Subcutaneous abdominal adipose tissue (tissue), 5 donors: ENCODE measurements around the gene OPTC.

Experiments
- H3K27ac ChIP-seq: one replicate; pipeline ENCODE4 v1.7.0; 2013; ENCODE audit warnings: low read depth, mild to moderate bottlenecking, inconsistent platforms, low read length, moderate library complexity
- H3K27me3 ChIP-seq, 5 donors: one replicate each; pipeline ENCODE4 v1.7.0; 2013; ENCODE audit warnings: low read length in 5 of 5, inconsistent platforms in 1 of 5; ENCODE audit not compliant: control insufficient read depth in 5 of 5, insufficient read depth in 4 of 5
- H3K36me3 ChIP-seq, 5 donors: one replicate each; pipeline ENCODE4 v1.7.0; 2013; ENCODE audit warnings: low read length in 5 of 5; ENCODE audit not compliant: control insufficient read depth in 5 of 5, insufficient read depth in 5 of 5
- H3K4me1 ChIP-seq, 5 donors: one replicate each; pipeline ENCODE4 v1.7.0; 2013; ENCODE audit warnings: low read length in 5 of 5, mild to moderate bottlenecking in 3 of 5, moderate library complexity in 1 of 5; ENCODE audit not compliant: control insufficient read depth in 5 of 5, insufficient read depth in 5 of 5
- H3K4me3 ChIP-seq, 5 donors: one replicate each; pipeline ENCODE4 v1.7.0; 2013; ENCODE audit warnings: low read length in 5 of 5, low read depth in 1 of 5
- H3K9ac ChIP-seq, 5 donors: one replicate each; pipeline ENCODE4 v1.7.0; 2013; ENCODE audit warnings: low read length in 5 of 5, mild to moderate bottlenecking in 4 of 5, moderate library complexity in 3 of 5
- H3K9me3 ChIP-seq, 5 donors: one replicate each; pipeline ENCODE4 v1.7.0; 2013; ENCODE audit warnings: low read length in 5 of 5; ENCODE audit not compliant: control insufficient read depth in 5 of 5
- donor health status: healthy.
- donor health status: healthy.
- donor health status: healthy.
- donor health status: healthy.
- donor health status: healthy.

Gene OPTC

DNA sequence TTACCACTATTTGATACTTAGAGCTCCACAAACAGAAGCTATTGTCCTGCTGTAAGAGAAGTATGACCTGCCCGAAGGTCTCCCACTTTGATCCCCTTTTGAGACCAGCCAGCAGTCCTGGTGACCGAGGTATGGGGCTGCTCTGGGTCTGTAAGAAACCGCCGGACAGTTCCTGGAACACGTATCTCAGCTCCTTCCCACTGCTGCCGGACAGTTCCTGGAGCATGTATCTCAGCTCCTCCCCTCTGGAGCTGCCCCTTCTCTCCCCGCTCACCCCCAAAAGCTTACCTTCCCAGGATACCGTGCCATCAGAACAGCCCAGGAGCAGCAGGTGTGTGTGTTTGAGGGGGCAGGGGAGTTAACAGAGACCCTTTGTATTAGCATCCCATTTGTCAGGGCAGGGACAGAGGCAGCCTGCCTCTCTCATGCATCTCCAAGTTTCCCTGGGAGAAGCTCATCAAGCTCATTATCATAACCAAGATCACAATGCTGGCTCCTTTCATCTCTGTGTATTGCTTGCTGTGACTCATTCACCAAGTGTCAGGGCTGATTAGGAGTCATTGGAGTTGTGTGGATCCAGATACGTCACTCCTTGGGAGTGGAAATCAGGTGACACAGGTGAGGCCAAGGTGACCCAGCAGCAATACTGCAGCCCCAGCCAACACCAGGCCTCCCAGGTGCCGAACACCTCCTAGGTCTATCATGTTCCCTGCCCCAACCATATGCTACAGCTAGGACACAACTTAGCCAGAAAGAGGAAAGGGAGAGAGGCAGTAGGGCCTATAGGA, 25.3 kb downstream of the OPTC start:
- Histone ChIP-seq H3K36me3 (no peaks in the 10 kb centered on the region), H3K27ac (no peak overlapping the region), H3K4me3 (no peak overlapping the region), H3K27me3 (no peaks in the 10 kb centered on the region), H3K9ac (no peak overlapping the region), H3K9me3 (no peaks in the 10 kb centered on the region), H3K4me1 (peaks cover 6 to 36% (median 31%) of the 10 kb centered on the region in 5 donors)

DNA sequence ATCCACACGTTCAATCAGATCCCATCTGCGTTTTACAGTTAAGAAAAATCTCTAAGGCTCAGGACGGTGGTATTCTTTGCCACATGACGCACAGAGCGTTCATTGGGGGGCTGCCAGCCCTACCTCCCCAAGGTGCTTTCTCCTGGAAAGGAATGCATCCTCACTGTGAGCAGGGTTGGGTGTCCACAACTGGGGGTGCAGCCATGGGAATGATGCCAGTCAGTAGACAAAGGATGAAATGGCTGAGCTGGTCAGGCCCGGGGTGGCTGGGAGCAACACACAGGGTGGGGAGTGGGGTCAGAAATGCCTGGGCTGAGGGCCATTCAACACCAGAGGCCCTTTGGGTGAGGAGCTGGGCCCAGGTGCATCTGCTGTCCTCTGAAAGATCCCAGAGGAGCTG, 25.9 kb downstream of the OPTC start:
- H3K9ac ChIP-seq: no peak overlapping the region
- peaks cover 6 to 40% (median 37%) of the 10 kb centered on the region in 5 donors for H3K4me1 ChIP-seq
- H3K27ac ChIP-seq: no peak overlapping the region
- no peaks in the 10 kb centered on the region for H3K27me3 ChIP-seq
- H3K9me3 ChIP-seq: no peaks in the 10 kb centered on the region
- no peaks in the 10 kb centered on the region for H3K36me3 ChIP-seq
- no peak overlapping the region for H3K4me3 ChIP-seq

DNA sequence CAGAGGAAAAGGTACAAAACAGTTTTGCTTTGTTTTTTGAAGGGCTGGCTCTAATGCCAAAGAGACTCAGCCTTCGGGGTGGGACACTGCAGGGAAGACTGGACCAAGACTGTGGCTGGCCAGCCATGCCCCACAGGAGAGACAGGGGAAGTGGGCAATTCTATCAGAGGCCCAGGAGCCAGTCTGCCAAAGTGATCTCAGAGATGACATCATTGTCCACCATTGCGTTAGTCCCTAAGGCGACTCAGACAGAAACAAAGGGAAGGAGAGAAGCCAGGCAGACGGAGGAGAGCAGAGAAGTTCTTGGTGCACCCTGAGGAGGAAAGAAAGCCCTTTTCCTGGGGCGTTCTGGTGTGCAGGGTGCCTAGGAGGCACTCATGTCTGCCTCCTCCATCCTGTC, 26.4 kb downstream of the OPTC start:
- Histone ChIP-seq H3K27me3 (no peaks in the 10 kb centered on the region), H3K4me1 (peaks cover 8 to 44% (median 42%) of the 10 kb centered on the region in 5 donors), H3K27ac (no peak overlapping the region), H3K9me3 (no peaks in the 10 kb centered on the region), H3K4me3 (no peak overlapping the region), H3K9ac (no peak overlapping the region), H3K36me3 (no peaks in the 10 kb centered on the region)

DNA sequence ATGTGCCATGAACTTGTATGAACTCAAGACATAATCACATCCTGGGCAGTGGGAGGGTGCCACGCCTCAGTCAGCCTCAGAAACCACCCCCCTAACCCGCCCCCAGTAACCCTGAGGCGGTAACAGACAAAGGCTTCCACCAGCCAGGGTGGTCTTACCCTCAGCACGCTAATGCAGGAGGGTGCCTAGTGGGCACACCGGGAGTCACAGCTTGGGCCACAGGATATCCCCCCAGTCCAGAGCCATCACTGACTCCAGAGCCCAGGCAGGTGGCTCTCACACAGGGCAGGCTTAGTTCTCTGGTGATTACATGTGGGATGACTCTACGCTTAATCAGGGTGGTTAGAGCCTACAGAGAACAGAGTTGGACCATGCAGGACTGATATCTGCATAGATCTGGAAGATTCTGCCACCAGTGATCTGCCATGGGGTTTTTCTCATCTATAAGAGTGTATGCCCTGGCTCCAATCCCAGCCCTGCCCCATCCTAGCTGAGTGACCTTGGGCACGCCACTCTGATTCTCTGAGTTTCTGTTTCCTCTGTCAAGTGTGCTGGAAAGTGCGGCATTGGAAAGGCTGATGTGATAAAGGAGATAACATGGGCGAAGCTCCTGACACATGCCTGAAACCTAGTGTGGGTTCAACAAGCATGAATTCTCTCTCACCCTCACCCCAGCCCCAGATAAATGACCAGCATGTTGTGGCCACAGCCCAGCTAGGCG, 27.3 kb downstream of the OPTC start:
- H3K27me3 ChIP-seq: no peaks in the 10 kb centered on the region
- H3K36me3 ChIP-seq: no peaks in the 10 kb centered on the region
- no peak overlapping the region for H3K9ac ChIP-seq
- H3K4me3 ChIP-seq: no peak overlapping the region
- H3K9me3 ChIP-seq: no peaks in the 10 kb centered on the region
- no peak overlapping the region for H3K27ac ChIP-seq
- H3K4me1 ChIP-seq: peaks cover 8 to 52% (median 48%) of the 10 kb centered on the region in 5 donors

DNA sequence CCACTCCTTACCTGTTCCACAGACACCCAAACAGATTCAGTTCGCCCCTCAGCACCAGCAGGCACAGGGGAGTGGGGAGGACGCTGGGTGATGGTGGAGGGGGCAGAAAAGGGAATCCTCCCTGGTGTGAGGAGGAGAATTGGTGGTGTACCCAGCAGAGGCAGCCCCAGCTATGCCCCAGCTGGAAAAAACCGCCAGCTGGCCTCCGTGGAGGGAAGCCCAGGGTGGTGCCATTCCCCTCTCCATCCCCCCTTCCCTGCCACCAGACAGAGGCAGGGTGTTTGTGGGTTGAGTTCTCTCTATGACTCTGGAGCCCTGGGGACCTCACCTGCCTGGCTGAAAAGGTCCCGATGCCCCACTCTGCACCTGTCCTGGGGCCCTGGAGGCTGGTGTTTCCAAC, 27.9 kb downstream of the OPTC start:
- no peak overlapping the region for H3K27ac ChIP-seq

DNA sequence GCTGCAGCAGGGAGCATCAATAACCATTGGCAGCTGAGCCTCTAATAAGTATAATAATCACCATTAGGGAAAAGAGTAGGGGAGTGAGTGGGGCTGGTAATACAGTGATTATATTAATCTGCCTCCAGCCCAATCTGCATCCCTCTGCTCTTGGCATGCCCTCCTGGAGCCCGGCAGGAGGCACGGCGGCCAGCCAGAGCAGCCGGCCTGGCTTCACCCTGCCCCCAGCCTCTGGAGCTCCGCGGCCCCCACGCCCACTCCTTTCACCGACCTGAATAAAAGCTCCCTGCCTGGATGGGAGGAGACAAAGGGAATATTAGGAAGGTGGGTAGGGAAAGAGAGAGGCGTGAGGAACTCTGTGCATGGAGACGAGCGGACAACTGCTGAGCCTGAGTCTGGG, 28.3 kb downstream of the OPTC start:
- Histone ChIP-seq H3K36me3 (no peaks in the 10 kb centered on the region), H3K9me3 (no peaks in the 10 kb centered on the region), H3K27me3 (no peaks in the 10 kb centered on the region), H3K4me1 (peaks cover 13 to 63% (median 58%) of the 10 kb centered on the region in 5 donors), H3K4me3 (peak overlapping the region in 1 of 5 donors; percentile 6), H3K9ac (no peak overlapping the region), H3K27ac (no peak overlapping the region)

More for the DNA sequence above, 27.9 kb downstream of the OPTC start:
- Histone ChIP-seq H3K9ac (peak overlapping the region in 1 of 5 donors; percentile 6), H3K27me3 (no peaks in the 10 kb centered on the region), H3K4me3 (peak overlapping the region in 1 of 5 donors; percentile 6), H3K4me1 (peaks cover 11 to 58% (median 54%) of the 10 kb centered on the region in 5 donors), H3K36me3 (no peaks in the 10 kb centered on the region), H3K9me3 (no peaks in the 10 kb centered on the region)

DNA sequence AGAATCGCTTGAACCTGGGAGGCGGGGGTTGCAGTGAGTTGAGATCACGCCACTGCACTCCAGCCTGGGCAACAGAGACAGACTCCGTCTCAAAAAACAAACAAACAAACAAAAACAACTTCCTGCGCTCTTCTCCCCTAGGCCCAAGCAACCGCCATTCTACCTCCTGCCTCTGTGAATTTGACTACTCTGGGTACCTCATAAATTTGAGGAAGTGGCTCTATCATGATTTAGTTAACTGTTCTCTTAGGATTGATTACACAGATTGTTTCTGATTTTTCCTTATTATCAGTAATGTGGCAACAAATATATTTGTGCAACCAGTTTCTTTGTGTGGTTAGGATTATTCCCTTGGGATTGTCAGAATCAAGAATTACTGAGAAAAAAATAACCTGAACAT, 29.7 kb downstream of the OPTC start:
- no peak overlapping the region for H3K9ac ChIP-seq
- H3K27ac ChIP-seq: peak overlapping the region; percentile 83
- peaks cover 13 to 72% (median 62%) of the 10 kb centered on the region in 5 donors for H3K4me1 ChIP-seq
- no peaks in the 10 kb centered on the region for H3K27me3 ChIP-seq
- no peaks in the 10 kb centered on the region for H3K36me3 ChIP-seq
- no peaks in the 10 kb centered on the region for H3K9me3 ChIP-seq
- H3K4me3 ChIP-seq: no peak overlapping the region

DNA sequence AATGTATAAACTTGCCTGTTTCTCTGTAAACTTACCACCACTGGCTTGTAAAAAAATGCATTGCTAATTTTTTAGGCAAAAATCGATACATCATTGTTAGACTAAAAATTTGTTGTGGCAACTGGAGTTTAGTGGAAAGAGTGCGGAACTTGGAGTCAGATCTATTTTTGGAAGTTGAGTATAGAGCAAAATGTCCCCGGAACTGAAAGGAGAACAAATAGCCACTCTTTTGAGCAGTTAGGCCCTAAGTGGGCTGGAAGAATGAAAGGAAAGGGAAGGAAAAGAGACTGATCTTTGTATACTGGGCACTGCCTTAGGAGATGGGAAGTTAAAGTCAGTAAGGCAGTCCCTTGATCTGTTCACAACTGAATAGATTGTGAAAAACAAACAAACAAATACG, 30.2 kb downstream of the OPTC start:
- Histone ChIP-seq H3K36me3 (no peaks in the 10 kb centered on the region), H3K4me3 (peak overlapping the region in 1 of 5 donors; percentile 1), H3K9ac (peak overlapping the region in 1 of 5 donors; percentile 43), H3K27me3 (no peaks in the 10 kb centered on the region), H3K27ac (peak overlapping the region; percentile 83), H3K9me3 (no peaks in the 10 kb centered on the region), H3K4me1 (peaks cover 15 to 74% (median 67%) of the 10 kb centered on the region in 5 donors)

DNA sequence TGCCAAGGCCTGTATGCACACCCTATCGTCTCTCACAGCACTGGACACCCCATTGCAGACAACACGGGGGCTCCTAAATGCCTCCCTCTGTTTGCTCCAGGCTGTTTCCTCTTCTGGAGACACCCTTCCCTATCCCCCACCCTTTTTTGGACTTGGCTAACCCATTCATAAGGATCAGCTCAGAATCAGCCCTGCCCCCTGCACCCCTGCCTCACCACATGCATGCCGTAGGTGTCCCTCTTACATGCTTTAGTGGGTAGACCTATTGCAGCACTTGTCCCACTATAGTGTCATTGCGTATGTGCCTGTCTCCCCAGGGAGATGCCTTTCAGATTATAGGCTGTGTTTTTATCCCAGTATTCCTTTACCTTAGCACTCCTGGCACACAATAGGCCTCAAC, 30.9 kb downstream of the OPTC start:
- H3K27me3 ChIP-seq: no peaks in the 10 kb centered on the region
- peaks cover 15 to 75% (median 69%) of the 10 kb centered on the region in 5 donors for H3K4me1 ChIP-seq
- no peak overlapping the region for H3K9ac ChIP-seq
- H3K9me3 ChIP-seq: no peaks in the 10 kb centered on the region
- H3K4me3 ChIP-seq: peak overlapping the region in 1 of 5 donors; percentile 1
- no peaks in the 10 kb centered on the region for H3K36me3 ChIP-seq
- H3K27ac ChIP-seq: peak overlapping the region; percentile 83

DNA sequence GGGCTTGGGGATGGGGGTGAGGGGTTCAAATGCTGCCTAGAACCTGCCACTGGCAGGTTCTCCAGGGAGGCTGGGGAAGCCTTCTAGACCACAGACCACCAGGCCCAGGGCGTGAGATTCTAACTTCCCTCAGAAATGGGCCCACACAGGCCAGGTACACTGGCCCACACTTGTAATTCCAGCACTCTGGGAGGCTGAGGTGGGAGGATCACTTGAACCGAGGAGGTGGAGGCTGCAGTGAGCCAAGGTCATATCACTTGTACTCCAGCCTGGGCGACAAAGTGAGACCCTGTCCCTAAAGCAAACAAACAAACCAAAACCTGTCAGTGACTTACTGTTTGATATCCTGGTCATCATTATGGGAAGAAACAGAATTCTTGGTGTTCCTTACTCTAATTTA, 31.7 kb downstream of the OPTC start:
- H3K9me3 ChIP-seq: no peaks in the 10 kb centered on the region
- H3K27me3 ChIP-seq: no peaks in the 10 kb centered on the region
- H3K9ac ChIP-seq: peak overlapping the region in 3 of 5 donors; percentile 2 to 46 (median 30)
- peak overlapping the region in 1 of 5 donors; percentile 1 for H3K4me3 ChIP-seq
- H3K27ac ChIP-seq: peak overlapping the region; percentile 83
- H3K36me3 ChIP-seq: no peaks in the 10 kb centered on the region
- H3K4me1 ChIP-seq: peaks cover 12 to 68% (median 61%) of the 10 kb centered on the region in 5 donors
